IPS-20b (cell line): ENCODE measurements around the gene MREG.

Experiments used
- H3K27ac ChIP-seq: one replicate; pipeline ENCODE4 v1.5.1; 2013; ENCODE audit warnings: low read length
- H3K27me3 ChIP-seq: 2 replicates; pipeline ENCODE4 v1.6.1; 2013; ENCODE audit warnings: mild to moderate bottlenecking, low read length, inconsistent platforms; ENCODE audit not compliant: insufficient read depth
- H3K36me3 ChIP-seq: 2 replicates; pipeline ENCODE4 v1.6.1; 2013; ENCODE audit warnings: low read depth, mild to moderate bottlenecking, inconsistent platforms, low read length, moderate library complexity; ENCODE audit not compliant: insufficient read depth
- H3K4me1 ChIP-seq: 2 replicates; pipeline ENCODE4 v1.6.1; 2013; ENCODE audit warnings: mild to moderate bottlenecking, control low read depth, inconsistent platforms, low read length, moderate library complexity; ENCODE audit not compliant: insufficient read depth
- H3K4me3 ChIP-seq: 2 replicates; pipeline ENCODE4 v1.5.1; 2013; ENCODE audit warnings: mild to moderate bottlenecking, low read length, inconsistent platforms
- H3K9ac ChIP-seq: 2 replicates; pipeline ENCODE4 v1.6.1; 2013; ENCODE audit warnings: low read depth, mild to moderate bottlenecking, inconsistent platforms, low read length, moderate library complexity
- H3K9me3 ChIP-seq: 2 replicates; pipeline ENCODE4 v1.6.1; 2013; ENCODE audit warnings: mild to moderate bottlenecking, low read depth, low read length, inconsistent platforms; ENCODE audit not compliant: insufficient read depth

Gene MREG, protein sequence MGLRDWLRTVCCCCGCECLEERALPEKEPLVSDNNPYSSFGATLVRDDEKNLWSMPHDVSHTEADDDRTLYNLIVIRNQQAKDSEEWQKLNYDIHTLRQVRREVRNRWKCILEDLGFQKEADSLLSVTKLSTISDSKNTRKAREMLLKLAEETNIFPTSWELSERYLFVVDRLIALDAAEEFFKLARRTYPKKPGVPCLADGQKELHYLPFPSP

DNA sequence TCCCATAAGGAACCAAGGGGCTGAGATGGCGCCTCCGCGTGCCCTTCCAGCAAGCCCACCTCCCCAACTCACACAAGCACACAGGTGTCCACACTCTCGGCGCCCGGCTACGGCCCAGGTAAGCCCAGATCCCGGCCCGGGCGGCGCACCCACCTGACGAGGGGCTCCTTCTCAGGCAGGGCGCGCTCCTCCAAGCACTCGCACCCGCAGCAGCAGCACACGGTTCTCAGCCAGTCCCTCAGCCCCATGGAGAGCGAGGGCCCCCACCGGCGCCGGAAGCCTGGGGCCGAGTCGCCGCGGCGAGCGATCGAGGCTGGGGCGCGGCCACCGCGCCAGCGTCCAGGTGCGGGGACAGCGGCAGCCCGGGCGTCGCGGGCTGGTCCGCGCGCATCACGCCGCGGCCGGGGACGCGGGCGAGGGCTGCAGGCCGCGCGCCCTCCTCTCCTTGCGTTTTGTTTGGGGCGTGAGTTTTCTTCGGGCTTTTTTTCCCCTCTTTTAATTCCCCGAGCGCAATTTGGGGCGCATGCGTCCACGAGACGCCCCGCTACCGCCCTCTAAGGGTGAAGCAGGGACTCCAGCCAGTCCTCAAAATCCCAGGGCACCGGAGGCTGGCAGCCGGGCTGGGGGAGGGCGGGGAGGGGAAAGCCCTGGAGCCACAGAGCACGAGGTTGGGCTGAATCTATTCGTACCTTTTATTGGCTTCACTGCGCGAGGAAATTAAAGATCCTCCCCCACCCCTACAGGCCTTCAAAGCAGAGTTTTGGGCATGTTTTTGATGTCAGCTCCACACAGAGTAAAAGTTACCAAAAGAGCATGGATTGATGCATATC lies at the start of gene MREG:
TSS of gene MREG (minus strand) at position 472 of the 830 bp plus-strand sequence. CDS start at position 248, 224 bp downstream.
- H3K4me3 ChIP-seq, result peak within 1 kb of the TSS; percentile 87
- peak within 1 kb of the TSS; percentile 89 for H3K9ac ChIP-seq
- H3K36me3 ChIP-seq, result no peaks in the 10 kb centered on the region
- no peaks in the 10 kb centered on the region for H3K27me3 ChIP-seq
- peaks cover 9% of the 10 kb centered on the region; the same call in 1 of the 2 replicates for H3K4me1 ChIP-seq
- no peak within 1 kb of the TSS for H3K27ac ChIP-seq
- no peaks in the 10 kb centered on the region for H3K9me3 ChIP-seq

DNA sequence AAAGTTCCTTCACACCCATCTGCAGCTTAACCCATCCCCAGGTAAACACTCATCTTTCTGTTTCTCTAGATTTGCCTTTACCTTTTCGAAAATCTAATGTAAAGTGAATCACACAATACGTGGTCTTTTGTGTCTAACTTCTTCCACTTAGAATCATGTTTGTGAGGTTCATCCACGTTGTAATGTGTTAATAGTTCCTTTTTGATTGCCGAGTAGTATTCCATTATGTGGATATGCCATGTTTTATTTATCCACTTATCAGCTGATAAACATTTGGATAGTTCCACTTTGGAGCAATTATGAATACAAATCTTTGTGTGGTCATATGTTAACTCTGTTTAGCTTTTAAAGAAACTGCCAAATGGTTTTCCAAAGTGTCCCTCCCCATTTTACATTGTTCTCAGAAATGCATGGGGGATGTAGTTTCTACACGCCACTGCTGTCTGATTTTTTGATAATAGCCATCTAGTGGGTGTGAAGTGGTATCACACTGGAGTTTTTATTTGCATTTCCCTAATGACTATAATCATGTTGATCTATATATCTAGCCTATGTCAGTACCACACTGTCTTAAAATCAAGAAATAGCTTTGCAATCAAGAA lies 46.0 kb upstream of the MREG start:
- no peak overlapping the region for H3K27ac ChIP-seq
- H3K27me3 ChIP-seq, result no peaks in the 10 kb centered on the region
- H3K9ac ChIP-seq, result no peak overlapping the region
- no peaks in the 10 kb centered on the region for H3K9me3 ChIP-seq
- peaks cover 20% of the 10 kb centered on the region for H3K36me3 ChIP-seq
- peaks cover 4% of the 10 kb centered on the region; the same call in 1 of the 2 replicates for H3K4me1 ChIP-seq
- no peak overlapping the region for H3K4me3 ChIP-seq

DNA sequence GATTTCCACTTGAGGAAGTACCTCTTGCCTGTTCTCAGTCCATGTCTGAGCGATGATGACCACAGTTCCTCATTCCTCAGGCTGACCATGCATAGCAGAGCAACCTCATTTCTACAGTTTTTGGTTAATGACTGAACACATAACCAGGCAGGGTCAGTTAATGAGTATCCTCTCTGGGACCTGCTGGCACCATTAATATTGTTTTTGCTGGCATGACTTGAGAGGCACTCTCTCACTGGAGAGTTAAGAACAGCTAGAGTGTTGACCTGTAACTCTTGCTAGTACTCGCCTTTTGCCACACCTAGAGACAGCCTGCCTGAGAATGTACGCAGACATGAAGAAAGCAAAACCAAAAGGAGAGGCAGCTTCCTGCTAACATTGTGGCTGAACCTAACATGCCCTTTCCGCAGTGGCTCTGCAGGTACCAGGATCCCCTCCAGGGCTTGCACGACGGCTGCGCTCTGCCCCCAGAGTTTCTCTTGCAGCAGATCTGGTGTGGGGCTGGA lies 44.4 kb upstream of the MREG start:
- Histone ChIP-seq H3K4me1 (peaks cover 4% of the 10 kb centered on the region; the same call in 1 of the 2 replicates), H3K27me3 (no peaks in the 10 kb centered on the region), H3K27ac (no peak overlapping the region), H3K36me3 (peaks cover 11% of the 10 kb centered on the region), H3K4me3 (no peak overlapping the region), H3K9me3 (no peaks in the 10 kb centered on the region), H3K9ac (no peak overlapping the region)

DNA sequence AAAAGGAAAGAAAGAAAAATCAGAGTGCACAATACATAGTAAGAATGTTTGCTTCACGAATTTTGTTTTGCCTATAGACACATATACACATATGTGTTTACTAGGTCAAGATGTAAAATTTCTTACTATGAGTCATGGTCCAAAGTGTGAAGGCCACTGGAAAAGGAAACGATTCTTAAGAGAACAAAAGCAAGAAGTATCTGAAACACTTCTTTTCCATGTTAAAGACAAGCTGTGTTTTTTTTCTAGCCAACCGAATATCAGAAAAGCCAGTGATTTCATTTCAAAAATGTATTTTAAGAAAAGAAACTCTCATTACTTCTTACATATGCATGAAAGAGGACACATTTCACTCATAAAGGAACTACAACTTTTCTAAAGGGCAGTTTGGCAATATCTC lies 43.4 kb upstream of the MREG start:
- Histone ChIP-seq H3K27ac (no peak overlapping the region), H3K4me1 (peaks cover 4% of the 10 kb centered on the region; the same call in 1 of the 2 replicates), H3K9me3 (no peaks in the 10 kb centered on the region), H3K4me3 (no peak overlapping the region), H3K9ac (no peak overlapping the region), H3K27me3 (no peaks in the 10 kb centered on the region), H3K36me3 (peaks cover 6% of the 10 kb centered on the region)

DNA sequence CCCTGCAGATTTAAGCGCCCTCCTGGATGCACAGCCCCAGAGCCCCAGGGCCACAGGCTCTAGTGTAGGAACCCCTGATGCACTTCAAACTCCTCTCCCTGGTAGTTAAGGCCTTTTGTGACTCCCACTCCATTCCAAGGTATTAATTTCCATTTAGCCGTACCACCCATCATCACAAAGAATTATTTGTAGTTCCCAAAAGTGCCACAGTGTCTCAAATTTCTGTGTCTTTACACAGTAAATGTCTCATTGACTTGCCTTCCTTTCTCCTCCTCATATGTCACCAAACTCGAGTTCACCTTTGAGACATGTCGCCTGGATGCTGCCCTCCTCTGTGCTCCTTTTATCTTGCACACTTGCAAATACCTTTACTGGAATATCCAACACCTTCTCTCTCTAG lies 42.3 kb upstream of the MREG start:
- Histone ChIP-seq H3K27ac (no peak overlapping the region), H3K27me3 (no peaks in the 10 kb centered on the region), H3K4me3 (no peak overlapping the region), H3K9me3 (no peaks in the 10 kb centered on the region), H3K36me3 (peaks cover 6% of the 10 kb centered on the region), H3K9ac (no peak overlapping the region), H3K4me1 (peaks cover 8% of the 10 kb centered on the region; the same call in 1 of the 2 replicates)

DNA sequence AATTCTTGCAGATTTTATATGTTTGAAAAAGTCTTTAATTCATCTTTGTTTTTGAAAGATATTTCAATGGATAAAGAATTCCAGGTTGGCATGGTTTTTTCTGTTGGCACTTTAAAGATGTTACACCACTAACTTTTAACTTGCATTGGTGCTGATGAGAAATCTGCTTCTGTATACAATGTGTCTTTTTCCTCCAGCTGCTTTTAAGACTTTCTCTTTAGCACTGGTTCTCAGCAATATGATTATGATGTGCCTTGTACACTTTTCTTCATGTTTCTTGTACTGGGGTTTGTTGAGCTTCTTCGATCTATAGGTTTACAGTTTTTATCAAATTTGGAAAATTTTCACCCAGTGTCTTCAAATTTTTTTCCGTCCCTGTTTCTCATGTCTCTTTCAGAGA lies 39.1 kb upstream of the MREG start:
- H3K27ac ChIP-seq, result no peak overlapping the region
- peaks cover 4% of the 10 kb centered on the region; the same call in 1 of the 2 replicates for H3K4me1 ChIP-seq
- no peaks in the 10 kb centered on the region for H3K9me3 ChIP-seq
- no peaks in the 10 kb centered on the region for H3K27me3 ChIP-seq
- H3K36me3 ChIP-seq, result peaks cover 6% of the 10 kb centered on the region; the same call in 1 of the 2 replicates
- H3K9ac ChIP-seq, result no peak overlapping the region
- H3K4me3 ChIP-seq, result no peak overlapping the region

DNA sequence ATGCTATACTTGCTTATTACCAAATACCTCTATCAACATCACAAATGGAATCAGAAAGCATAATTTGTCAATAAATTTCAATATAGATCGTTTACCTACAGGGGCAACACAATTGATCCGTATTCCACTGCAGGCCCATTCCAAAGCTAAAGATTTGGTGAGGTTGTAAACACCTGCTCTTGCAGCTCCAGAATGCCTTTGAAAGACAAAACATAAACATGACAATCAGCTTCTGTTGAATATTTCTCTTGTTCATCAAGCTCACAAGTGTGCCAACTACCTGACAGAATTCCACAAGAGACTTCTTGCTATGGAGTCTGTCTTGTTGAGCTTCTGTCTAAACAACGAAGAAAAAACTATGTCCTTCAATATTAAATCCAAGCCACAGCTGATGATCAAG lies 38.0 kb upstream of the MREG start:
- H3K27me3 ChIP-seq, result no peaks in the 10 kb centered on the region
- H3K9ac ChIP-seq, result no peak overlapping the region
- no peaks in the 10 kb centered on the region for H3K9me3 ChIP-seq
- H3K4me3 ChIP-seq, result peak overlapping the region; percentile 25; the same call in 1 of the 2 replicates
- peaks cover 4% of the 10 kb centered on the region; the same call in 1 of the 2 replicates for H3K4me1 ChIP-seq
- peaks cover 6% of the 10 kb centered on the region for H3K36me3 ChIP-seq
- H3K27ac ChIP-seq, result no peak overlapping the region

DNA sequence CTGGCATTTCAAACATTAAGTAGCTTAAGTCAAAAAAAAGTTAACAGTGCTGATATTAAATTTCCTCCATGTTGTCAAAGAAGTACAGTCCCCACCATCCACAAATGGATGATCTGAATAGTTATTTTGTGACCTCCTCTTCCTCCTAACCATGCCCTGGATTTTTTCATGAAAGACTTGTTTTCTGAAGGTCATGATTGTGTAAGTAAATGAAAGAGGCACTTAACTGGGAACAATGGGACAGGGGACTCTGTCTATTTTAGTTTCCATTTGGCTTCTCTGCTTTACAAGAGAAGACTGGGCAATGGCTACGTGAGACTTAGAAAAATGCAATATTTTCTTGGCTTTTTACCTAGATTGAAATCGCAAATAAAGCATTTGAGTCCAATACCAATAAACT lies 36.1 kb upstream of the MREG start:
- H3K27ac ChIP-seq, result no peak overlapping the region
- peaks cover 6% of the 10 kb centered on the region for H3K36me3 ChIP-seq
- no peak overlapping the region for H3K4me3 ChIP-seq
- H3K27me3 ChIP-seq, result no peaks in the 10 kb centered on the region
- no peaks in the 10 kb centered on the region for H3K9me3 ChIP-seq
- H3K4me1 ChIP-seq, result peaks cover 4% of the 10 kb centered on the region; the same call in 1 of the 2 replicates
- H3K9ac ChIP-seq, result no peak overlapping the region

DNA sequence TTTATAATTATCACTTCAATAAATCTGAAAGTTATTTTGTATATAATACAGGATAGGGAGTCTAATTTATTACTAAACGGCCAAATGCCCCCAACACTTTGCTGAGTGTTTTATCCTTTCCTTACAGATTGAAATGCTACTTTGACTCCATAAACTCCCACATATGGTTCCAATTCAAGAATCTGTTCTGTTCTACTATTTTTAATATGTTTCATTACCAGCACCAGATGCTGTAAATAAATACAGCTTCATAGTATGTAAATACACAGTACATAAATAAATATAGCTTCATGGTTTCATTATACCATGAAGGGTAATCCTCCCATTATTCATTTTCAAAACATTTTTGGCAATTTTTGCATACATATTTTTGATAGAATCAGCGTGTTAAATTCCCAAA lies 34.0 kb upstream of the MREG start:
- Histone ChIP-seq H3K9ac (no peak overlapping the region), H3K4me1 (peaks cover 4% of the 10 kb centered on the region; the same call in 1 of the 2 replicates), H3K36me3 (peaks cover 12% of the 10 kb centered on the region), H3K27me3 (no peaks in the 10 kb centered on the region), H3K4me3 (no peak overlapping the region), H3K9me3 (no peaks in the 10 kb centered on the region), H3K27ac (no peak overlapping the region)

DNA sequence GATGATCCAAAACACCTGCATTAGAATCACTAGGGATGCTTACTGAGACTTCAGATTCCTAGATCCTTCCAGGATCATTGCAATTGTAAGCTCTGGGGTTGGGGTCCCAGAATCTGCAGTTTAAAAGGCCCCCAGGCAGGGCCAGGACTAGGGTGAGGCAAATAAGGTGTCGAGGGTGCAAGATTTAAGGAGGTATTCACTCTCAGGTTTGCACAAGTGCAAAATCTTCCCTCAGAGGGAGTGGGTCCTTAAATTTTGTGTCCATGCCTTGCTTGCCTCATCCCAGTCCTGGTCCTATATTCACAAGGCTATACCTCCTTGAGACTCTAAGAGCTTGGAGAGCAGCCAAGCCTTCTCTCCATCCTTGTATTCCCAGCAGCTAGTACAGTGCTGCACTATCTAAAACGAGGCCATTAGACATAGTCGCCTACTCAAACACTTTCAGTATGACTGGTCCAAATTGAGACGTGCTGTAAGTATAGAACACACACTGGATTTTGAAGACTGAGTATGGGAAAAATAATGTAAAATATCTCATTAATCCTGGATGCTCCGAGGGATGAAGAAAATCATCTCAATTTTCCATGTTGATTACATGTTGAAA lies 31.6 kb upstream of the MREG start:
- no peaks in the 10 kb centered on the region for H3K4me1 ChIP-seq
- H3K36me3 ChIP-seq, result peaks cover 23% of the 10 kb centered on the region
- no peaks in the 10 kb centered on the region for H3K27me3 ChIP-seq
- no peak overlapping the region for H3K9ac ChIP-seq
- no peak overlapping the region for H3K27ac ChIP-seq
- H3K4me3 ChIP-seq, result no peak overlapping the region
- no peaks in the 10 kb centered on the region for H3K9me3 ChIP-seq

DNA sequence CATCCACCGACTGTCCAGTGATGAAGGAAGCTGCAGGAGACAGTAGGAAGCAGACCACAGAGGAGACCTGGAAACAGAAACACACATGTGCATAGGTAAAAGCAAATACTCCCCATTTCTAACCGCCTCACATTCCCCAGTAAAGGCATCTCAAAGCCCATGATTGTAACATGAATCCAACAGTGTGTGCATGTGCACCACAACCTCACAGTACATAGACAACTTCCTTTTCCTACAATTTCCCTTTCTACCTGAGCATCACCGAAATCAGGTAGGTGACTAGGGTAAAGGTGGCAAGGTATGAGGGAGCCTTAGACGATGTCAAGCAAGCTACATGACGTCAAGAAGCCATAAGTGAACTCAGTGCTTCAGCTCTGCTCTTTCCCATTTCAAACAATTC lies 30.6 kb upstream of the MREG start:
- H3K9me3 ChIP-seq, result no peaks in the 10 kb centered on the region
- no peaks in the 10 kb centered on the region for H3K27me3 ChIP-seq
- H3K36me3 ChIP-seq, result peaks cover 21% of the 10 kb centered on the region
- no peaks in the 10 kb centered on the region for H3K4me1 ChIP-seq
- H3K9ac ChIP-seq, result no peak overlapping the region
- no peak overlapping the region for H3K27ac ChIP-seq
- H3K4me3 ChIP-seq, result no peak overlapping the region
